HL-60/S4 treated with phorbol 12-myristate 13-acetate at 8.2 ng/mL for 4 days and 3 days (cell line): Measurements from ENCODE around the gene PTK6.

ENCODE experiments used
- in situ Hi-C: fragments of 300-500 bp; cut with MboI; formaldehyde crosslinking; loops from 2 replicates; pipeline ENCODE4 v1.15.0; 2022; ENCODE audit warnings: low sequenced_read_pairs

PTK6 gene

GRCh38 chr20:63570281-63571086 lies 33.3 kb upstream of the PTK6 start:
- in situ Hi-C loops, result no loop called here

- in situ Hi-C loops, result no loop called here
These were observed 32.1 kb upstream of the PTK6 start for GRCh38 chr20:63568986-63569949.

- in situ Hi-C loops, result no loop called here
These were observed 31.2 kb upstream of the PTK6 start for GRCh38 chr20:63568170-63568981.

GRCh38 chr20:63567386-63568169 lies 30.4 kb upstream of the PTK6 start:
- in situ Hi-C loops, result no loop called here

GRCh38 chr20:63567136-63567385 lies 29.9 kb upstream of the PTK6 start:
- in situ Hi-C loops, result no loop called here

- in situ Hi-C loops, result no loop called here
These were observed 29.4 kb upstream of the PTK6 start for GRCh38 chr20:63566395-63567135.

- in situ Hi-C loops, result no loop called here
These were observed 28.6 kb upstream of the PTK6 start for GRCh38 chr20:63565699-63566335.

- in situ Hi-C loops, result no loop called here
These were observed 28.0 kb upstream of the PTK6 start for GRCh38 chr20:63565021-63565698.

GRCh38 chr20:63564036-63564810 lies 27.0 kb upstream of the PTK6 start:
- in situ Hi-C loops, result no loop called here

- in situ Hi-C loops, result no loop called here
These were observed 26.2 kb upstream of the PTK6 start for GRCh38 chr20:63563225-63563935.

GRCh38 chr20:63562461-63563224 lies 25.5 kb upstream of the PTK6 start:
- in situ Hi-C loops, result no loop called here

- in situ Hi-C loops, result no loop called here
These were observed 24.6 kb upstream of the PTK6 start for GRCh38 chr20:63561624-63562396.

- in situ Hi-C loops, result no loop called here
These were observed 23.9 kb upstream of the PTK6 start for GRCh38 chr20:63560856-63561609.

GRCh38 chr20:63560333-63560805 lies 23.2 kb upstream of the PTK6 start:
- in situ Hi-C loops, result no loop called here
